Naive thymus-derived CD4-positive, alpha-beta T cell (primary cell): ENCODE results near the gene CYP4A22. TPM values are rescaled to one million over a fixed set of nuclear protein-coding genes. Genes with fewer than 3 reads are reported as not detected.
A peak's percentile ranks its signal among the peaks of the same experiment; 100 is the strongest.

Experiments
- ATAC-seq: fragments of 150-1000 bp; cut with Tn5 transposase; 2 replicates; pipeline ENCODE4 v1.10.0; 2021; ENCODE audit warnings: mild to moderate bottlenecking, moderate library complexity
- CTCF ChIA-PET: fragments of 350-600 bp; sonication (Branson Sonifier 250); formaldehyde crosslinking; loops from one replicate; lab custom pipeline; 2021; ENCODE audit warnings: antibody characterized with exemption; lab: Charles Lee
- POLR2A ChIA-PET: fragments of 350-600 bp; sonication (Branson Sonifier 250); formaldehyde crosslinking; loops from one replicate; lab custom pipeline; 2021; ENCODE audit warnings: antibody characterized with exemption, inconsistent platforms; lab: Charles Lee
- DNase-seq, 9 donors: peaks; one replicate each; pipeline versions ENCODE4 v3.0.0 to v3.0.0-alpha.2; 2020 to 2022; ENCODE audit warnings: mixed read lengths in 1 of 9
- H3K27ac ChIP-seq: one replicate; pipeline ENCODE4 v1.7.0; 2013; ENCODE audit warnings: mild to moderate bottlenecking, low read depth, low read length, moderate library complexity
- H3K27me3 ChIP-seq, 2 donors: one replicate each; pipeline ENCODE4 v1.7.0; 2013; ENCODE audit warnings: low read length in 2 of 2, mild to moderate bottlenecking in 2 of 2, moderate library complexity in 2 of 2; ENCODE audit not compliant: control insufficient read depth in 2 of 2, insufficient read depth in 2 of 2
- H3K36me3 ChIP-seq, 3 experiments: 1 replicate in 2 of 3; 2 replicates in 1 of 3; pipeline ENCODE4 v1.7.0; 2013; ENCODE audit warnings: low read length in 3 of 3, mild to moderate bottlenecking in 3 of 3, moderate library complexity in 1 of 3; ENCODE audit not compliant: insufficient read depth in 3 of 3, control insufficient read depth in 2 of 3
- H3K4me1 ChIP-seq, 2 donors: one replicate each; pipeline ENCODE4 v1.7.0; 2013; ENCODE audit warnings: low read length in 2 of 2, mild to moderate bottlenecking in 2 of 2, moderate library complexity in 1 of 2; ENCODE audit not compliant: control insufficient read depth in 2 of 2, insufficient read depth in 2 of 2
- H3K4me3 ChIP-seq: 2 replicates; pipeline ENCODE4 v1.7.0; 2013; ENCODE audit warnings: mild to moderate bottlenecking, low read length
- H3K9me3 ChIP-seq, 3 experiments: 1 replicate in 2 of 3; 2 replicates in 1 of 3; pipeline ENCODE4 v1.7.0; 2013; ENCODE audit warnings: low read length in 3 of 3; ENCODE audit not compliant: control insufficient read depth in 2 of 3
- H3K27ac Mint-ChIP-seq, 9 donors: one replicate each; pipeline ENCODE4 v1.8.0; 2020 to 2022; ENCODE audit warnings: mixed read lengths in 9 of 9, mild to moderate bottlenecking in 8 of 9, moderate library complexity in 5 of 9, inconsistent platforms in 2 of 9
- H3K27me3 Mint-ChIP-seq, 5 donors: one replicate each; pipeline ENCODE4 v1.8.0; 2021 to 2022; ENCODE audit warnings: mixed read lengths in 5 of 5, mild to moderate bottlenecking in 1 of 5
- H3K36me3 Mint-ChIP-seq, 5 donors: one replicate each; pipeline ENCODE4 v1.8.0; 2020 to 2022; ENCODE audit warnings: mixed read lengths in 5 of 5, mild to moderate bottlenecking in 3 of 5, inconsistent platforms in 1 of 5
- H3K4me1 Mint-ChIP-seq, 7 donors: one replicate each; pipeline ENCODE4 v1.8.0; 2020 to 2022; ENCODE audit warnings: mixed read lengths in 7 of 7, mild to moderate bottlenecking in 3 of 7, inconsistent platforms in 1 of 7
- H3K4me3 Mint-ChIP-seq, 10 donors: one replicate each; pipeline ENCODE4 v1.8.0; 2020 to 2022; ENCODE audit warnings: mild to moderate bottlenecking in 10 of 10, mixed read lengths in 10 of 10, moderate library complexity in 6 of 10, inconsistent platforms in 2 of 10
- H3K9me3 Mint-ChIP-seq, 11 donors: one replicate each; pipeline ENCODE4 v1.8.0; 2020 to 2022; ENCODE audit warnings: mixed read lengths in 11 of 11, mild to moderate bottlenecking in 4 of 11, inconsistent platforms in 1 of 11, moderate library complexity in 1 of 11
- intact Hi-C, 2 donors: fragments of 100-400 bp; cut with micrococcal nuclease; formaldehyde crosslinking; loops; one replicate each; pipeline ENCODE4 v1.15.1; 2023
- polyA plus RNA-seq, 2 donors: library from polyadenylated mRNA; unstranded; fragments of 300-500 nt; fragmentation: Illumina TruSeq; gene quantifications; one replicate each; pipeline ENCODE4 v1.2.3, GENCODE V29; 2021
- total RNA-seq, 6 experiments: library from RNA in 5 of 6; stranded (reverse) in 5 of 6; gene quantifications; 1 replicate in 5 of 6; 2 replicates in 1 of 6; pipeline ENCODE4 v1.2.3 and lab custom pipeline; 2021 to 2026

Gene CYP4A22
- total and polyA plus RNA-seq, 7 experiments from 2014 or later: not detected

DNA sequence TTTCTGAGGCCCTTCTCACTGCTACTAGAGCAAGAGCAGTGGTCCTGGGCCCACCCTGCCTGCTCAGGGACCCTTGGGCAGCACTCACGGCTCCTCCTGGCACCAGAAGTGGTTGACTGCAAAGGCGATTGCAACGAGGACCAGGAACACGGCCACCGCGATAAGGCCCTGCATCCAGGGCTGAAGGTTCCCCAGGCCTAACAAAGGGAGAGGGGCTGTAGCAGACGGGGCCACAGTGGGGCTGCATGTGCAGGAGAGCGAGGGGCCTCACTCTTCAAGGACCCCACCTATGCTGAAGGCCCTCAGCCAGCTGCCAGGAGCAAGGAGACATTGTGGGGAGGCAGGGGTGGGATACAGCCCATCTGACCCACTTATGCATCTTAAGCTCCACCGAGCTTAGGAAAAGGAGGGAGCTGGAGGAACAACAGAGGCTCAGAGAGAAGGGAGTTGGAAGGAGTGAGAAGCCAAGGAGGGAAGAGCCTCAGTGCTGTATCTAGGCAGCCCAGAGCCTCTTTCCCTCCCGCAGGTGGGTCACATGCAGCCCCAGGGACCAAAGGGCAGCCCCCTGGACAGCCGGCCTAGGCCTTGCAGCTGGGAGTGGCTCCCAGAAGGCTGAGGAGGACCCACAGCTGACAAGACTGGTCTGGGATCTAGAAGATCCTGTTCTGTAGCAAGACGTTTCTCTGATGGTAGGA is 50.1 kb downstream of the CYP4A22 start:
- no peaks in the 10 kb centered on the region for H3K9me3 ChIP-seq
- no peaks in the 10 kb centered on the region for H3K36me3 Mint-ChIP-seq
- no peak for DNase-seq
- H3K27me3 Mint-ChIP-seq: peaks cover 0 to 15% (median 7%) of the 10 kb centered on the region in 5 donors
- no peaks in the 10 kb centered on the region for H3K27me3 ChIP-seq
- H3K4me1 Mint-ChIP-seq: peaks cover 0 to 2% (median 0%) of the 10 kb centered on the region in 7 donors
- ChIA-PET POLR2A (no interaction called here), CTCF (interaction anchor here (0.7 kb wide), 1 partner anchor 8 kb away, joined by 3 read pairs; no protein-coding TSS in a partner anchor)
- ATAC-seq: no peak
- H3K27ac ChIP-seq: no peak overlapping the region
- peaks cover 0 to 2% (median 0%) of the 10 kb centered on the region in 11 donors for H3K9me3 Mint-ChIP-seq
- intact Hi-C loops: no loop called here
- H3K36me3 ChIP-seq: no peaks in the 10 kb centered on the region
- no peak overlapping the region for H3K27ac Mint-ChIP-seq
- no peak overlapping the region for H3K4me3 Mint-ChIP-seq
- H3K4me3 ChIP-seq: no peak overlapping the region
- no peaks in the 10 kb centered on the region for H3K4me1 ChIP-seq

DNA sequence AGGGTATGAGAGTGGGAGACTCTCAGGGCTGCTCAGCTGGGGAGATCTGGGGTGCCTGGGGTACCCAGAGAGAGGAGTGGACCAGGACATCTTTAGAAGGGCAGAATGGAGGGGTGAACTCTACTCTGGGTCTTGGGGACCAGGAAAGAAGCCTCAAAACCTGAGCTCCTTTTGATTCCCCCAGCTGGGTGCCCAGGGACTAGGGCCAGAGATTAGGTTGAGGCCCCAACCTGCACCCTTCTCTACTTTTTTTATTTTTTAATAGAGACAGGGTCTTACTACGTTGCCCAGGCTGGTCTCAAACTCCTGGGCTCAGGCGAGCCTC is 50.6 kb downstream of the CYP4A22 start:
- ChIA-PET POLR2A (no interaction called here), CTCF (interaction anchor here (0.7 kb wide), 1 partner anchor 9 kb away, joined by 3 read pairs; no protein-coding TSS in a partner anchor)
- H3K27me3 ChIP-seq: no peaks in the 10 kb centered on the region
- Mint-ChIP-seq H3K4me3 (no peak overlapping the region), H3K4me1 (peaks cover 0 to 4% (median 0%) of the 10 kb centered on the region in 7 donors), H3K27ac (no peak overlapping the region), H3K27me3 (peaks cover 0 to 15% (median 7%) of the 10 kb centered on the region in 5 donors), H3K36me3 (no peaks in the 10 kb centered on the region), H3K9me3 (peaks cover 0 to 2% (median 0%) of the 10 kb centered on the region in 11 donors)
- no peaks in the 10 kb centered on the region for H3K4me1 ChIP-seq
- no peak overlapping the region for H3K27ac ChIP-seq
- DNase-seq (no peak), ATAC-seq (no peak)
- intact Hi-C loops: no loop called here
- H3K9me3 ChIP-seq: no peaks in the 10 kb centered on the region
- H3K4me3 ChIP-seq: no peak overlapping the region
- H3K36me3 ChIP-seq: no peaks in the 10 kb centered on the region

DNA sequence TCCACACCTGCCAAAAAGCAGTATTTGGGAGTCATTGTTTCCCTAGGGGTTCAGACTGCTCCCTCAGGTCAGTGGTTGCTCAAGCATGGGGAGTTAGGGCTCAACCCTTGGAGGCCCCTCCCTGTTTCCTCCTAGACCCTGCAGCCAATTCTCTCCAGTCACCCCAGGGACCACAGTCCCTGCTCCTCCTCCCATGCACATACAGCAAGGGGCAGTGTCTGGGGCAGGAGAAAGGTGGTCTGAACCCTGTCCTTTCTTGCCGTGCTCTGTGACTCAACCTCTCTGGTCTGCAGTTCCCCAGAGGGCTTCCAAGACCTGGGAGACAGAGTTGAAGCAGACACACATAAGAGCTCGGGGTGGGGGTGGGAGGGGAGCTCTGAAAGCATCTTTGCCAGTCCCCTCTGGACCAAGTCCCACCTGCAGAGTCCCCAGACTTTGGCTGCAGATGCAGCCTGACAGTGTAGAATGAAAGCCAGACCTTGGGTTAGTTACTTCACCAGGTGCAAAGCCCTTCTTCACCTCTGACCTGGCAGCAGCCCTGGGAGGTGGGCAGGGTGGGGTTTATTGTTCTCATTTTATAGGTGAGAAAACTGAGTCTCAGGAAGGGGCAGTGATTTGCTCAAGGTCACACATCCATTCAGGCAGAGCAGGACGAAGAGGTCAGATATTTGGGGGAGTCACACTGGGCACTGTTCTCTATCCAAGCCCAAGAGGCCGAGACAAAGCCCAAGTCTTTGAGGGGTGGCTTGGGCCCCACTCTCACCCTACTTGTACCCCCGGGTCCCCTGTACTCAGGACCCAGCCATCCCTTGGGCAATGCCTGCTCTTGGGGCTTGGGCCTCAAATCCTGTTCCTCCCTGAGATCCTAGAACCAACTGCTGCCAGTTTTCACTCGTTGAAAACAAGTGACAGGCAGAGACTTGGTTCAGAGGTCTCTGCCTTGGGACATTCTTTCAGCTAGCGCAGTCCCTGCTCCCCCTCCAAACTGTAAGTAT is 51.8 kb downstream of the CYP4A22 start:
- Histone ChIP-seq H3K27me3 (no peaks in the 10 kb centered on the region), H3K27ac (no peak overlapping the region), H3K4me1 (no peaks in the 10 kb centered on the region), H3K9me3 (no peaks in the 10 kb centered on the region), H3K4me3 (no peak overlapping the region), H3K36me3 (no peaks in the 10 kb centered on the region)
- H3K4me1 Mint-ChIP-seq: peaks cover 0 to 4% (median 0%) of the 10 kb centered on the region in 7 donors
- no peak for ATAC-seq
- no peak overlapping the region for H3K27ac Mint-ChIP-seq
- intact Hi-C loops: no loop called here
- ChIA-PET POLR2A (no interaction called here), CTCF (interaction anchor here (0.6 kb wide), 1 partner anchor 527 kb away, joined by 3 read pairs; no protein-coding TSS in a partner anchor)
- DNase-seq: no peak
- no peak overlapping the region for H3K4me3 Mint-ChIP-seq
- H3K9me3 Mint-ChIP-seq: peaks cover 0 to 2% (median 0%) of the 10 kb centered on the region in 11 donors
- no peaks in the 10 kb centered on the region for H3K36me3 Mint-ChIP-seq
- peaks cover 5 to 14% (median 7%) of the 10 kb centered on the region in 5 donors for H3K27me3 Mint-ChIP-seq

- H3K4me1 Mint-ChIP-seq: peaks cover 0 to 2% (median 0%) of the 10 kb centered on the region in 7 donors
- ATAC-seq: no peak
- Histone ChIP-seq H3K4me1 (no peaks in the 10 kb centered on the region), H3K27me3 (no peaks in the 10 kb centered on the region), H3K36me3 (no peaks in the 10 kb centered on the region), H3K9me3 (no peaks in the 10 kb centered on the region), H3K4me3 (no peak within 1 kb of the TSS), H3K27ac (no peak within 1 kb of the TSS)
- H3K36me3 Mint-ChIP-seq: no peaks in the 10 kb centered on the region
- peaks cover 6 to 15% (median 7%) of the 10 kb centered on the region in 5 donors for H3K27me3 Mint-ChIP-seq
- peak in 1 of 9 donors; percentile 16 for DNase-seq
- H3K4me3 Mint-ChIP-seq: no peak within 1 kb of the TSS
- CTCF ChIA-PET: interaction anchor here (0.6 kb wide), 1 partner anchor 526 kb away, joined by 3 read pairs; no protein-coding TSS in a partner anchor
- intact Hi-C loops: no loop called here
- POLR2A ChIA-PET: no interaction called here
- H3K9me3 Mint-ChIP-seq: peaks cover 0 to 2% (median 0%) of the 10 kb centered on the region in 11 donors
- H3K27ac Mint-ChIP-seq: peak within 1 kb of the TSS in 1 of 9 donors; percentile 36
Observed at GRCh38 chr1:47189844-47190508, 52.7 kb downstream of the CYP4A22 start, which contains the start of gene PDZK1IP1. TSS of gene PDZK1IP1 (minus strand) at chr1:47190036. CDS start at chr1:47189932, 104 bp downstream.

DNA sequence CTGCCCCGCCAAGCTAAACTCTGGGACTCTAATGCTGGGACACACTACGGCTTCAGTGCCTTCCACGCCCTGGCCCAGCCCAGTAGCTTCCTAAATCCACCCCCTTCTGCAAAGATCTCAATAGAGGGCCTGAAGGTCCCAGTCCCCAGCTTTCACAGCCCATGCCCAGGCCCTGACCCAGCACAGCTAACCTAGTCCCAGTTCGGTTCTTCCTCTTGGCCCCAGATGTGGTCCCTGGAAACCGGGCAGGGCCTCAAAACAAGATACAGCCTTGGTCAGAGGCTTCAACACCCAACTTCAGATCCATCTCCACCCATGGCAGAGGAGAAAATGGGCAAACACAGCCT is 53.2 kb downstream of the CYP4A22 start:
- no peaks in the 10 kb centered on the region for H3K27me3 ChIP-seq
- peaks cover 0 to 2% (median 0%) of the 10 kb centered on the region in 7 donors for H3K4me1 Mint-ChIP-seq
- peaks cover 0 to 2% (median 0%) of the 10 kb centered on the region in 11 donors for H3K9me3 Mint-ChIP-seq
- no peak for ATAC-seq
- H3K9me3 ChIP-seq: no peaks in the 10 kb centered on the region
- no peak overlapping the region for H3K27ac ChIP-seq
- no peak for DNase-seq
- H3K36me3 ChIP-seq: no peaks in the 10 kb centered on the region
- H3K4me3 ChIP-seq: no peak overlapping the region
- H3K4me1 ChIP-seq: no peaks in the 10 kb centered on the region
- peak overlapping the region in 1 of 9 donors; percentile 36 for H3K27ac Mint-ChIP-seq
- H3K4me3 Mint-ChIP-seq: no peak overlapping the region
- H3K36me3 Mint-ChIP-seq: no peaks in the 10 kb centered on the region
- intact Hi-C loops: no loop called here
- peaks cover 6 to 11% (median 7%) of the 10 kb centered on the region in 5 donors for H3K27me3 Mint-ChIP-seq
- ChIA-PET CTCF (no interaction called here), POLR2A (no interaction called here)

- no peak for DNase-seq
- H3K36me3 ChIP-seq: no peaks in the 10 kb centered on the region
- H3K9me3 Mint-ChIP-seq: peaks cover 0 to 2% (median 0%) of the 10 kb centered on the region in 11 donors
- H3K4me1 ChIP-seq: no peaks in the 10 kb centered on the region
- H3K4me1 Mint-ChIP-seq: peaks cover 0 to 2% (median 0%) of the 10 kb centered on the region in 7 donors
- no peak overlapping the region for H3K4me3 Mint-ChIP-seq
- intact Hi-C loops: no loop called here
- H3K27ac ChIP-seq: no peak overlapping the region
- POLR2A ChIA-PET: no interaction called here
- ATAC-seq: no peak
- no peaks in the 10 kb centered on the region for H3K9me3 ChIP-seq
- peak overlapping the region in 1 of 9 donors; percentile 36 for H3K27ac Mint-ChIP-seq
- CTCF ChIA-PET: interaction anchor here (0.6 kb wide), 1 partner anchor 176 kb away, joined by 4 read pairs; no protein-coding TSS in a partner anchor
- no peaks in the 10 kb centered on the region for H3K27me3 ChIP-seq
- no peak overlapping the region for H3K4me3 ChIP-seq
- H3K36me3 Mint-ChIP-seq: no peaks in the 10 kb centered on the region
- H3K27me3 Mint-ChIP-seq: peaks cover 4 to 11% (median 7%) of the 10 kb centered on the region in 5 donors
Observed at GRCh38 chr1:47190857-47191256, 53.6 kb downstream of the CYP4A22 start.
